MCF 10A (cell line): Measurements from ENCODE around the gene HIVEP2. TPM values are rescaled to one million over a fixed set of nuclear protein-coding genes. Genes with fewer than 3 reads are reported as not detected.

Experiments used
- BruUV-seq: library from RNA; stranded (reverse); fragments of 400-500 nt; replicated peaks from 2 replicates; lab custom pipeline; 2021; lab: Mats Ljungman, UMichigan
- CTCF ChIA-PET: fragments of 300-600 bp; sonication (Branson Sonifier 250); formaldehyde crosslinking; extraction: SDS; loops from one replicate; lab custom pipeline; 2021; ENCODE audit warnings: antibody characterized with exemption, inconsistent platforms; lab: Yijun Ruan, JAX
- POLR2A ChIA-PET: fragments of 300-600, 350-650 bp; sonication (Branson Sonifier 250); formaldehyde crosslinking; extraction: SDS; loops from one replicate; lab custom pipeline; 2020; ENCODE audit warnings: antibody characterized with exemption, inconsistent platforms; lab: Yijun Ruan, JAX
- DNase-seq: peaks from one replicate; pipeline ENCODE4 v3.0.0-alpha.2; 2018; ENCODE audit not compliant: unreplicated experiment
- H3K27ac Mint-ChIP-seq: one replicate; pipeline ENCODE4 v1.8.0; 2022; ENCODE audit warnings: mild to moderate bottlenecking, low read depth, mixed read lengths; ENCODE audit not compliant: unreplicated experiment
- H3K27me3 Mint-ChIP-seq: one replicate; pipeline ENCODE4 v1.8.0; 2022; ENCODE audit warnings: mixed read lengths; ENCODE audit not compliant: insufficient read depth, unreplicated experiment
- H3K36me3 Mint-ChIP-seq: one replicate; pipeline ENCODE4 v1.8.0; 2022; ENCODE audit warnings: mild to moderate bottlenecking, moderate library complexity, mixed read lengths; ENCODE audit not compliant: insufficient read depth, unreplicated experiment
- H3K4me1 Mint-ChIP-seq: one replicate; pipeline ENCODE4 v1.8.0; 2022; ENCODE audit warnings: mixed read lengths; ENCODE audit not compliant: insufficient read depth, unreplicated experiment
- H3K4me3 Mint-ChIP-seq: one replicate; pipeline ENCODE4 v1.8.0; 2022; ENCODE audit warnings: mild to moderate bottlenecking, moderate library complexity, mixed read lengths; ENCODE audit not compliant: unreplicated experiment
- H3K9me3 Mint-ChIP-seq: one replicate; pipeline ENCODE4 v1.8.0; 2022; ENCODE audit warnings: mixed read lengths; ENCODE audit not compliant: unreplicated experiment
- intact Hi-C: fragments of 100-400 bp; cut with micrococcal nuclease; formaldehyde crosslinking; loops from 2 replicates; pipeline ENCODE4 v1.14.1; 2022
- total RNA-seq: library from RNA; stranded (reverse); gene quantifications from 2 replicates; pipeline ENCODE4 v1.2.3, GENCODE V29; 2022
- TF ChIP-seq, protein P1 (sequence below): fragments of 200-600 bp; IDR thresholded peaks from one replicate; pipeline ENCODE4 v1.8.0; 2022; ENCODE audit warnings: antibody characterized with exemption, mild to moderate bottlenecking; ENCODE audit not compliant: unreplicated experiment

HIVEP2 gene
- total RNA-seq, 1 experiment from 2014 or later = 23.6 TPM

DNA sequence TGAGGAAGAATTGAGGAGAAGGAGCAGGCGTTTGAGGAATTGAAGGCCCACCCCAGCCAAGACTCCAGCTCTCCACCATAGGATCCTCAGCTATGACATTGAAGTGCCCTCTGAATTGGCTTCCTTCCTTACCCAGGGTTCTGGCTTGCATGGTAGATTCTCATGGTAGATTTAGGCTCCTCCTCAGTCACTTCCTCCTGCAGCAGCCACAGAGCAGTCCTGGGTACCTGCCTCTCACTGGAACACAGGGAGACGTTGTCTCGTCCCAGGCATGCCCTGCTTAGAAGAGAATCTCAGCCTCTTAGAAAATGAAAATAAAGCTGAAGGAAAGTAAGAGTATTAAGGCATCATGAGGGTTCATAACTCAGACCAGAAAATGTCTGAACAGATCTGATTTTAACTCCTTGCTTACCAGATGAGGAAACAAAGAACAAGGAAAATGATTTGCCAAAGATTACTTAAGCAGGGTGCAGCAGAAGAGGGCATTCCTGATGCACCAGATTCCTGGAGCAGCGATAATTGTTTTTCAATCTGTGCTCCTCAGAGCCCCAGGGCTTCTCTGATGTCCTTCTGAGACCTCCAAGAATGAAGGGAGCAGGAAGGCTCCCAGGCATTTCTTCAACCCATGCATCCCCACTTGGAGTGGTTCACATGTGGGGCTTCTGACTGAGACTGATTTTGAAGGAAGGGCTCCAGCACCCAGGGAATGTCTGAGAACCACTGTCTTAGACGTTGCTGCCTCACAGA is 219.8 kb downstream of the HIVEP2 start:
- no peaks in the 10 kb centered on the region for H3K4me1 Mint-ChIP-seq
- ChIA-PET POLR2A (no interaction called here), CTCF (interaction anchor here (1.6 kb wide), 1 partner anchor 9 kb away, joined by 5 read pairs; no protein-coding TSS in a partner anchor)
- DNase-seq = no peak
- BruUV-seq = no TSS peak
- no peak overlapping the region for H3K4me3 Mint-ChIP-seq
- H3K36me3 Mint-ChIP-seq = no peaks in the 10 kb centered on the region
- no peaks in the 10 kb centered on the region for H3K9me3 Mint-ChIP-seq
- H3K27ac Mint-ChIP-seq = no peak overlapping the region
- TF ChIP-seq, protein P1, sequence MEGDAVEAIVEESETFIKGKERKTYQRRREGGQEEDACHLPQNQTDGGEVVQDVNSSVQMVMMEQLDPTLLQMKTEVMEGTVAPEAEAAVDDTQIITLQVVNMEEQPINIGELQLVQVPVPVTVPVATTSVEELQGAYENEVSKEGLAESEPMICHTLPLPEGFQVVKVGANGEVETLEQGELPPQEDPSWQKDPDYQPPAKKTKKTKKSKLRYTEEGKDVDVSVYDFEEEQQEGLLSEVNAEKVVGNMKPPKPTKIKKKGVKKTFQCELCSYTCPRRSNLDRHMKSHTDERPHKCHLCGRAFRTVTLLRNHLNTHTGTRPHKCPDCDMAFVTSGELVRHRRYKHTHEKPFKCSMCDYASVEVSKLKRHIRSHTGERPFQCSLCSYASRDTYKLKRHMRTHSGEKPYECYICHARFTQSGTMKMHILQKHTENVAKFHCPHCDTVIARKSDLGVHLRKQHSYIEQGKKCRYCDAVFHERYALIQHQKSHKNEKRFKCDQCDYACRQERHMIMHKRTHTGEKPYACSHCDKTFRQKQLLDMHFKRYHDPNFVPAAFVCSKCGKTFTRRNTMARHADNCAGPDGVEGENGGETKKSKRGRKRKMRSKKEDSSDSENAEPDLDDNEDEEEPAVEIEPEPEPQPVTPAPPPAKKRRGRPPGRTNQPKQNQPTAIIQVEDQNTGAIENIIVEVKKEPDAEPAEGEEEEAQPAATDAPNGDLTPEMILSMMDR = no peak
- intact Hi-C loops = no loop called here
- H3K27me3 Mint-ChIP-seq = no peaks in the 10 kb centered on the region

DNA sequence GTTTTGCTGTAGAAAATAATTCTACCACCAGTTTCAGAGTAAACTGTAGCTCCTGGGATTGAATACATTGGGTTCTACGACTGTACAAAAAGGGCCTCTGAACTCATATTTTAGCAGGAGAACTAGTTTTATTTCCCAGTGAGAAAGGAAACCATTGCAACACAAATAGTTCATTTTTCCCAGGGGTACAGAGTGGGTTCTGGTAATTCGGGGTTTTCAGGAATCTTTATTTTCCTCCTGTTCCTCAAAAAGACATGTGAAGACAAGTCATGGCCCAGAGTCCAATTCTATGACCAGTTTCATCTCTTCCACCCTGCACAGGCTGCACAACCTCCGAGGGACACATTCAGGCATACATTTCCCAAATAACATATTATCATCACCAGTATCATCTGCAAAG is 222.1 kb downstream of the HIVEP2 start:
- Mint-ChIP-seq H3K4me1 (no peaks in the 10 kb centered on the region), H3K9me3 (peaks cover 14% of the 10 kb centered on the region), H3K27me3 (peaks cover under 1% of the 10 kb centered on the region), H3K4me3 (no peak overlapping the region), H3K27ac (no peak overlapping the region), H3K36me3 (no peaks in the 10 kb centered on the region)
- no TSS peak for BruUV-seq
- POLR2A ChIA-PET = interaction anchor here (0.5 to 0.6 kb wide), 2 partner anchors 10 to 28 kb away, joined by 3 to 4 read pairs; no protein-coding TSS in a partner anchor
- CTCF ChIA-PET = interaction anchor here (1.7 kb wide), 1 partner anchor 14 kb away, joined by 4 read pairs; no protein-coding TSS in a partner anchor
- DNase-seq = no peak
- TF ChIP-seq, protein P1 = no peak
- intact Hi-C loops = no loop called here

DNA sequence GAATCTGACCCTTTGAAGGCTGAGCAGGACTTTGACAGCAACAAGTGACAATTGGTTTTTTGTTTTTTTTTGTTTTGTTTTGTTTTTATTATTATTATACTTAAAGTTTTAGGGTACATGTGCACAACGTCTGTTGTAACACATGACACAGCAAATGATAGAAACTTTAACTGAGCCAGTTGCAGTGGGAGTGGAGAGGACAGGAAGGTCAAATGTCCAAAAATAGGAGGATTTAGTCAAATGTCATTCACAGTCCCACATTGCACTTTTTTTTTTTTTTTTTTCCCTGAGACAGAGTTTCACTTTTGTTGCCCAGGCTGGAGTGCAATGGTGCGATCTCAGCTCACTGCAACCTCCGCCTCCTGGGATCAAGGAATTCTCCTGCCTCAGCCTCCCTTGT is 223.0 kb downstream of the HIVEP2 start:
- BruUV-seq = no TSS peak
- H3K4me3 Mint-ChIP-seq = no peak overlapping the region
- H3K27me3 Mint-ChIP-seq = peaks cover 9% of the 10 kb centered on the region
- no peak overlapping the region for H3K27ac Mint-ChIP-seq
- TF ChIP-seq, protein P1 = no peak
- no peak for DNase-seq
- no peaks in the 10 kb centered on the region for H3K36me3 Mint-ChIP-seq
- no peaks in the 10 kb centered on the region for H3K4me1 Mint-ChIP-seq
- ChIA-PET POLR2A (no interaction called here), CTCF (interaction anchor here (1.7 kb wide), 1 partner anchor 15 kb away, joined by 4 read pairs; no protein-coding TSS in a partner anchor)
- H3K9me3 Mint-ChIP-seq = peaks cover 14% of the 10 kb centered on the region
- intact Hi-C loops = no loop called here

DNA sequence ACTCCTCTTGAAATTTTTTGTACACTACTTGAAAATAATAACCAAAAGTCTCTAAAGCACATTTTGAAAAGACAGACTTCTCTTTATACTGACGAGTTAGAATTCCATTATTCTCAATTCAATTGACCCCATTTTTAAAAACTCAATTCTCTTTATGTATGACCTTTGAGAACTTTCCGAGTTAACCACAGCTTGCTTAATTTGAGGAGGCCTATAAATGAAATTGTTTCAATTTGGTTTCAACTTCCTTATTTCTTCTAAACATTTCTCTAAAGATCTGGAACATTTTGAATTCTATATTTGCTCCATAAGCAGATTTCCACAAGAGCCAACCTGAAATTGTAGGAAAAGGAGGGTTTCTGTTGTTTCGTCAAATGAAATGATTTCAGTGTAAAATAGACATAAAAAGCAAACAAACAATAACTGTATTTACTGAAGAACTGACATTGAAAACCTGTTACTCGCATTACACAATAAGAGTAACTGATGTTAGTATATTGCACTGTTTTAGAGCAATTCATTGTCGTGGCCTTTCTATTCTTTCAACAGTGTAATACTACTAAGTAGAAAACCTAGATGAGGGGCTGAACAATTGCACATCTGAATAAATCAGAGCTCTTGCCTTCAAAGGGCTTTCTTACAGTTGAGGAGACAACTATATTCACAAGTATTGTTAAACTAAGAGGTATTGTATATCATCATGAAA is 223.6 kb downstream of the HIVEP2 start:
- no peak overlapping the region for H3K27ac Mint-ChIP-seq
- no TSS peak for BruUV-seq

More for the DNA sequence above, 223.6 kb downstream of the HIVEP2 start:
- H3K4me3 Mint-ChIP-seq = no peak overlapping the region
- H3K27me3 Mint-ChIP-seq = peaks cover 14% of the 10 kb centered on the region
- TF ChIP-seq, protein P1 = no peak
- intact Hi-C loops = no loop called here
- ChIA-PET CTCF (interaction anchor here (1.7 kb wide), 1 partner anchor 16 kb away, joined by 4 read pairs; no protein-coding TSS in a partner anchor), POLR2A (no interaction called here)
- no peak for DNase-seq
- no peaks in the 10 kb centered on the region for H3K4me1 Mint-ChIP-seq
- no peaks in the 10 kb centered on the region for H3K36me3 Mint-ChIP-seq
- H3K9me3 Mint-ChIP-seq = peaks cover 14% of the 10 kb centered on the region
